Measurements from ENCODE around the gene LRRC59.

DNA sequence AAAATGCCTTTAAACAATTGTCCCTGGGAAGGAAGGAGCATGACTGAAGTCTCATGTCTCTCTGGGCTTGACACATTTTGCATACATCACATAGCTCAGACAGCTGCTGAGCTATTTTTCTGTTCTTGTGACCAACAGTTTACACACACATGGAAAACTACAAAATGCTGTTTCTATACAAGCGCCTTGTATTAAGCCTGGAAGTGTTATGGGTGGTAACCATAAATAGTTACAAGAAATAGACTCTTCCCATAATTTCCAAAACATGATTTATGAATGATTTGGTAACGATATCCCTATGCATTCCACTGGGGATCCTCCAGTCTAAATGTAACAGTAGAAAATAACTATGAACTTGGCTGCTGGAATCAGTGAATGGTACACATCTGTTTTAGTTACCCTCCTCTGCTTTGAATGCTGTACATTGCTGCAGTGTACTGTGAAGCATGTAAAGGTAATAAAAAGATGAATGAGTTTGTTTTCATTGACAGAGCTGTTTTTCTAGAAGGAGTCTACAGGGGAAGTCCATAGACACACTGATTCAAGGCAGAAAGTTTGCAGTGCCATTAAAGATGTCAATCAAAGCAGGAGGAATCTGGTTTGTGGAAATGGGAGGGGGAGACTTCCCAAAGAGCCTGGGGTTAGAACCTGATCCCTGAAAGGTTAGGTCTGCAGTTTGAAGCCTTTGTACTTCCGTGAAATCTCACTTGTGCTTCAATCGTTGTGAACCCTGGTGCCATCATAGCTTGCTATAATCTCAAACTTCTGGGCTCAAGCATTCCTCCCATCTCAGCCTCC is 33.7 kb upstream of the LRRC59 start:
- TF ChIP-seq, protein P1, sequence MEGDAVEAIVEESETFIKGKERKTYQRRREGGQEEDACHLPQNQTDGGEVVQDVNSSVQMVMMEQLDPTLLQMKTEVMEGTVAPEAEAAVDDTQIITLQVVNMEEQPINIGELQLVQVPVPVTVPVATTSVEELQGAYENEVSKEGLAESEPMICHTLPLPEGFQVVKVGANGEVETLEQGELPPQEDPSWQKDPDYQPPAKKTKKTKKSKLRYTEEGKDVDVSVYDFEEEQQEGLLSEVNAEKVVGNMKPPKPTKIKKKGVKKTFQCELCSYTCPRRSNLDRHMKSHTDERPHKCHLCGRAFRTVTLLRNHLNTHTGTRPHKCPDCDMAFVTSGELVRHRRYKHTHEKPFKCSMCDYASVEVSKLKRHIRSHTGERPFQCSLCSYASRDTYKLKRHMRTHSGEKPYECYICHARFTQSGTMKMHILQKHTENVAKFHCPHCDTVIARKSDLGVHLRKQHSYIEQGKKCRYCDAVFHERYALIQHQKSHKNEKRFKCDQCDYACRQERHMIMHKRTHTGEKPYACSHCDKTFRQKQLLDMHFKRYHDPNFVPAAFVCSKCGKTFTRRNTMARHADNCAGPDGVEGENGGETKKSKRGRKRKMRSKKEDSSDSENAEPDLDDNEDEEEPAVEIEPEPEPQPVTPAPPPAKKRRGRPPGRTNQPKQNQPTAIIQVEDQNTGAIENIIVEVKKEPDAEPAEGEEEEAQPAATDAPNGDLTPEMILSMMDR (IDR thresholded peaks at IDR 0.05; ENCODE audit: low read length) = no peak
- no peak for TF ChIP-seq EZH2phosphoT487 (IDR thresholded peaks at IDR 0.05; ENCODE audit: low read length)
